HG03139 (cell line): ENCODE measurements around the gene RAB5B.
A peak's percentile ranks its signal among the peaks of the same experiment; 100 is the strongest.
"Not testable (repeated sequence)": the region's sequence is repeated elsewhere in the genome, so short reads cannot be mapped to it uniquely, and the experiment has no call there.

Experiments
- ATAC-seq: cut with Tn5 transposase; IDR thresholded peaks from one replicate; pipeline ENCODE4 v1.9.1; 2021; ENCODE audit not compliant: unreplicated experiment

The RAB5B gene

DNA sequence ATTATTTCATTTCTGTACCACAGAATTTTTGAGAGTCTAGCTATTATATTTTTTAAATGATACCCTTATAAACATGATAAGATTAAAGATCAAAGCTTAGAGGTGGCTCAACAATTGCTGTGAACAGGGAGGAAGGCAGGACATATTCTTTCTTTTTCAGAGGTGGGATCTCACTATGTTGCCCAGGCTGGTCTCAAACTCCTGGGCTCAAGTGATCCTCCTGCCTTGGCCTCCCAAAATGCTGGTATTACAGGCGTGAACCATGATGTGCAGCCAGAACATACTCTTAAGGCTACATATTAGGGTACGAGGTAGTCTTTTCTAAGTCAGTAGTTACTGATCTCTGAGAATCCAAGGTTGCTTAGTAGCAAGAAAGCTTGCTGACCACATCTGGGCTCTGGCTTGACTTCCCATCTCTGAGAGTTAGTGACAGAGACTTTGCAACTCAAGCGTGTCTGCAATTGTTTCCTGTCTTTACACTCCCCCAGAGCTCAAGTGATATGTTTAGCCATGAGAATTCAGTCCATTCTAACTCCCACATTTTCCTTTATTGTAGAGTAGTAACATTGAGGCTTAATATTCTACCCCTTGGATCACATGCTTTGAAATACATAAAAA lies 8.6 kb downstream of the RAB5B start:
- ATAC-seq: peak; percentile 83

DNA sequence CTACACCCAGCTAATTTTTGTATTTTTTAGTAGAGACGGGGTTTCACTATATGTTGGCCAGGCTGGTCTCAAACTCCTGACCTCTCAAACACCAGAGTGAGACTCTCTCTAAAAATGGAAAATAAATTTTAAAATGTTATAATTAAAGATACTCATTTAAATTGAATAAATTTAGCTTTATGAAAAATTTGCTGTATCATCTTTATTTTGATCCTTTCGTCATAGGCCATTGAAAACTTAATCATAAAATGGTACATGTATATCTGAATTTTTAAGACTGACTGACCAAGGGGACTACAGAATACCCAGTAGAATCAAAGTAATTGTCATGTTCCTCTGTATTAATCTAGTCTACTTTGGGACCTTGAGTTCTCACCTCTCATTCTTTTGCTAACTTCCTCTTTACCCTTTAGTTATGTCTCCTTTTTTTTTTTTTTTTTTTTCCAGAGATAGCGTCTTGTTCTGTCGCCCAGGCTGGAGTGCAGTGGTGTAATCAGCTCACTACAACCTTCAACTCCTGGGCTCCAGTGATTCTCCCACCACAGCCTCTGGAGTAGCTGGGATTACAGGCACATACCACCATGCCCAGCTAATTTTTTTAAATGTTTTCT lies 9.5 kb downstream of the RAB5B start:
- ATAC-seq: no peak

DNA sequence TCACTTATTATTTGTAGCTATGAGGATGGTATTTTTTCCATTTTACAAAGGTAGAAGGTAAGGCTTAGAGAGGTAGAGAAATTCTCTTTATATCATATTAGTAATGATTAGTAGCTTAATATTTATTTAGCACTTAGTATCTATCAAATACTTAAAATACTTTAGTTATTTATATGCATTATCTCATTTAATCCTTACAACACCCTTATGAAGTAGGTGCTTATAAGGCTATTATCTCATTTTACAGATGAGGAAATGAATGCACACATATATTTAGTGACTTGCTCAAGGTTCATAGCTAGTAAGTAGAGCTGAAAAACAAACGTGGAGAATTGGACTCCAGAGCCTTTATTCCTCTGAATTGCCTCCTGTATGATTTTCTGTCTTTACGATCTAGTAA lies 11.0 kb downstream of the RAB5B start:
- no peak for ATAC-seq

DNA sequence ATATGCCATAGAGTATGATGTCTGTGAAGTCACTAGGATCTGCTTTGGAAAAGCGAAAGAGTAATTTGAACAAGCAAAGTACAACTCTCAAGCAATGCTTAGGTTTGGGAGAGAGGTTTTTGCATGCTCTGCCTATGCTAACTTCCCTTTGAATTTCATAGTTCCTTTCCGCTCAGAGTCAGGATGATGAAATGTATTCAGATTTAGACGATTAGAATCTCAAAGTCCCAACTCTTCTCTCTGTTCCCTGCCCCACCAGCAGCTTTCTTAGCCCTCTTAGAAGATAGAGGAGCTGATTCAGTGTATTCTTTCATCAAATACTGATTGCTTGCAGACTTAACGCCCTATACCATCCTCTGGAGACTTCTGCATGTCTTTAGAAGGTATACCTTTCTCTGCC lies 11.5 kb downstream of the RAB5B start:
- no peak for ATAC-seq

DNA sequence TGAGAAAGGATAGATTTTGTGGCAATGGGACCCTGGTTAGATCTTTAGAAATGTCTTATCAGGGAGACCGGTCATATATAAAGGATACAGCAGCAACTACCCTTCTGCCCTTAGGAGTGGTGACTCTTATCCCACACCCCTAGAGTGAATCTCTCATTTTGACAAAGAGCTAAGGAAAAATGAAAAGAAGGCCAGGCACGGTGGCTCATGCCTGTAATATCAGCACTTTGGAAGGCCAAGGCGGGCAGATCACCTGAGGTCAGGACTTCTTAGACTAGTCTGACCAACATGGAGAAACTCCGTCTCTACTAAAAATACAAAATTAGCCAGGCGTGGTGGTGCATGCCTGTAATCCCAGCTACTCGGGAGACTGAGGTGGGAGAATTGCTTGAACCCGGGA lies 12.1 kb downstream of the RAB5B start:
- not testable (repeated sequence) for ATAC-seq

DNA sequence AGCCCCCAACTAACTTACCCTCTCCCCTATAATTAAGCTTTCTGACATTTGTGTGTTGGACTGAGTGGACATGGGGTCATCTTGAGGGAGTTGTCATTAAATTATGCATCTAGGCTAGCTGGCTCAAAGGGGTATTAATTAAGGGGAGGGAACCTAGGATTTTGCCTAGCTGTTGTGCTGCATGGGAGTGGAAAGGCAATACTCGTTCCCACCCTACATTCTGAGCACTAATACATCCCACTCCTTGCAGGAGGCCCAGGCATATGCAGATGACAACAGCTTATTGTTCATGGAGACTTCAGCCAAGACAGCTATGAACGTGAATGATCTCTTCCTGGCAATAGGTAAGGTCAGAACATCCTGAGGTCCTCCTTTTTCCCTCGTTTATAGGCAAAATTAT lies 17.2 kb downstream of the RAB5B start:
- ATAC-seq: no peak

DNA sequence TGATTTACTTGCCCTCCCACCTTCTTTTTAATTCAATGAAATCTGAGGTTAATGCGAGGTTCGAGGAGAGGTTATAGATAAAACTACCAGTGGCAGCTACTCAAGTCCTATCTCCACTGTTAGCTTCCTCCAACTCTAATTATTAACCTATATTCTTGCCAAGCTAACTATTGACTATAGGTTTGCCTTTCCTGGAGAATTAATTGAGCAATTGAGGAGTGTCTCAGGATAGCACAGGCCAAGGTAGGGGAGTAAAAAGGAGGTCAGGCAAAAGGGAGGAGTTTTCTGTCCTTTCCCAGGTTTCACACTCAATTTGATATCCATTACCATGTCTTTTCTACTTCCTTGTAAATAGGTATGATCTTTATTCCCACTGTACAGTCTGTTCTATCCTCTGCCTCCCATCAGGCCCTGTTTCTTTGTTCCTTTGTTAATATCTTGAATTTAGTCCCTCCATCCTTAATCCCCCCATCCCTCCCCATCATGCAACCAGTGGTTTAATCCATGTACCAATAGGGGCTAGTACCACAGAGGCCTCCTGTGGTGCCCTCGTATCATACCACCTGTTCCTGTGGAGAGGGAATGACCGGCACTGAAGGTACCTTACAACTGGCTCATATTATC lies 19.5 kb downstream of the RAB5B start:
- no peak for ATAC-seq

DNA sequence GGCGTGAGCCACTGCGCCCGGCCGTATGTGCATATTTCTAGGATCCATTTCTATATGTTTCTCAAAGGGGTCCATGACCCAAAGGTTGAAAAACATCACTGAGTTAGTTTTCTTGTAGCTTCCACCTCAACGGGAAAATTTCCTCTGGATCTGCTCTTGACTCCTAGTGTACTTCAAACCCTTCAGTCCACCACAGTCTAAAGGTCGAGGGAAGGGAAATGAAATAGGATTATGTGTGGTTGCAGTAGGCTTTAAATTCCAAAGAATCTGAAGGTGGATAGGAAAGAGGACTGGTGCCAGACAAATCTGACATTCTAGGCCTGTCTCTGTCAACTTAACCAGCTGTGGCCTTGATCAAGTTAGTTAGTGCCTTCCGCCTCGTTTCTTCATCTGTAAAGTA lies 21.5 kb downstream of the RAB5B start:
- ATAC-seq: no peak

DNA sequence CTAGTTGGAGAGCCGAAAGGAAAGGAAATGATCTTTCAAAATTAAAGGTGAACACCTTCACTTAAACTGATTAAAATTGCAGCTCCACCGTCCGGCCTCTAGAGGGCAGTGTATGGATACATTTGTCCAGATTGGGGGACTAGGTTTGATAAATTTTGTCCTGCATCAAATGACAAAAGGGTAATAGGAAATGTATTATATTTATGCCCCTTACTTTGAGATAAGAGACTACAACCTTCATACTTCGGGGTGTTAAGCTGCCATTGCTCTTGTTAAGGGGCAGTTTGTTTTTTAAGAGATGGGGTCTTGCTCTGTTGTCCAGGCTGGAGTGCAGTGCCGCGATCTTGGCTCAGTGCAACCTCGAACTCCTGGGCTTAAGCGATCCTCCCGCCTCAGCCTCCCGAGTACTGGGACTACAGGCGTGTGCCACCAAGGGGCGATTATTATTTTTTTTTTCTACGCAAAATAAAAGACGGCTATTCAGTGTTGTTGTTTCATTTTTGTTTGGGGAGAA lies 22.4 kb downstream of the RAB5B start:
- ATAC-seq: no peak

DNA sequence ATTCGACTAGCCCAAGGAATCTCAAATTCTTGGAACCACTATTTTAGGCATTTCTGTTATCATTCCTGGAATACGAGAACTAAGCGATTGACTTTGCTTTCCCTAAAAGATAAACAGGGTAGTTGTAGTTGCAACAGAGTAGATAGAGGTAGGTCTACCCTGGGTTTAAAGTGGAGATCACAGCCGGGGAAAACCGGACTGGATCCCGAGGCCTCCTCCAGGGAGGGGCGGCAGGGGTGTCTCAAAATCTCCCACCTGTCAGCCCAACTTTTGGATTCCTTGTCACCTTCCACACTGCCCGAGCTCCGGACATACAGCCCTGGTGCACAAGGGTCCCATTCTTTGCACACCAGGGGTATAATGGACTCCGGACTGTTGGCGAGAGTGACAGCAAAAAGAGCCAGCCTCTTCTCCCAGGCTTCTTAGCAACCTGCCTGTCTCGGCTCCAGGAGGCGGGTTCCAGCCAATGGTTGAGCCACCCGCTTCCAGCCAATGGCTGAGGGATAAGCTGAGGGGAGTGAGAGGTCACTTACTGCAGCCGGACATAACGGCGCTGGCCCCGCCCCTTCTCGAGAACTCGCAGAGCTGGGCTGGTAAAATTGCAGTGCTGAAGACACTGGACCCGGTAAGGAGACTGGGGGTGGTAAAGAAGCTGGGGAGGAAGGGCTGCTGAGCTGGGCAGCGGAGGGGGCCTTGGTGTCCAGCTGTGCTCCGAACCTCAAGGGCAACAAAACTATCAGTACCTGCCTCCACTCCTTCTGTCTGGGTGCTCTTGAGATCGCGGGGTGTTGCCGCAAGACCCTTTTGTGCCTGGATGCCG lies 23.0 kb downstream of the RAB5B start, which contains the start of gene SUOX:
TSS of gene SUOX (plus strand) at position 562 of the 820 bp plus-strand sequence. CDS start 4,946 bp downstream, outside the sequence.
- peak; percentile 95 for ATAC-seq

DNA sequence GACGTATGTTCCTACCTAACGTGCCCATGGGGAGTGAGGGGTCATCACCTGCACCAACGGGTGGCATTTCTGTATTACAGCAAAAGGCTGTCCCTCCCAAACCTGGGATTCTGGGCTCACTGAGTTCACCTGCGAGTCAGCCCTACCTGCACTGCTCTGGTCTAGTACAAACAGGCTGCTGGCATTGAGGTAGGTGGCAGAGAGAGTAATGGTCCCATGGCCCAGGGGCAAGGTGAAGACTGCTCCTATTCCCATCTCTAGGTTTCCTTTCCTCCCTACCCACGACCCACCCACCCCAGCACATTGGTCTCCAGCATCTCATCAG lies 23.6 kb downstream of the RAB5B start:
- ATAC-seq: no peak

DNA sequence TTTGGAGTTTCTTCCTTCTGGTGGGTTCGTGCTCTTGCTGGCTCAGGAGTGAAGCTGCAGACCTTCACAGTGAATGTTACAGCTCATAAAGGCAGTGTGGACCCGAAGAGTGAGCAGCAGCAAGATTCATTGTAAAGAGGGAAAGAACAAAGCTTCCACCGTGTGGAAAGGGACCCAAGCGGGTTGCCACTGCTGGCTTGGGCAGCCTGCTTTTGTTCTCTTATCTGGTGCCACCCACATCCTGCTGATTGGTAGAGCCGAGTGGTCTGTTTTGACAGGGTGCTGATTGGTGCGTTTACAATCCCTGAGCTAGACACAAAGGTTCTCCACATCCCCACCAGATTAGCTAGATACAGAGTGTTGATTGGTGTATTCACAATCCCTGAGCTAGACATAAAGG lies 25.6 kb downstream of the RAB5B start:
- not testable (repeated sequence) for ATAC-seq

DNA sequence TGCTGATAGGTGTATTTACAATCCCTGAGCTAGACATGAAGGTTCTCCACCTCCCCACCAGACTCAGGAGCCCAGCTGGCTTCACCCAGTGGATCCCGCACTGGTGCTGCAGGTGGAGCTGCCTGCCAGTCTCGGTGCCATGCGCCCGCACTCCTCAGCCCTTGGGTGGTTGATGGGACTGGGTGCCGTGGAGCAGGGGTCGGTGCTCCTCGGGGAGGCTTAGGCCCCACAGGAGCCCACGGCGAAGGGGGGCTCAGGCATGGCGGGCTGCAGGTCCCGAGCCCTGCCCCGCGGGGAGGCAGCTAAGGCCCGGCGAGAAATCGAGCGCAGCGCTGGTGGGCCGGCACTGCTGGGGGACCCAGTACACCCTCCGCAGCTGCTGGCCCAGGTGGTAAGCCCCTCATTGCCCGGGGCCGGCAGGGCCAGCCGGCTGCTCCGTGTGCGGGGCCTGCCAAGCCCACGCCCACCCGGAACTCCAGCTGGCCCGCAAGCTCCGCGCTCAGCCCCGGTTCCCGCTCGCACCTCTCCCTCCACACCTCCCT lies 26.2 kb downstream of the RAB5B start:
- ATAC-seq: not testable (repeated sequence)

DNA sequence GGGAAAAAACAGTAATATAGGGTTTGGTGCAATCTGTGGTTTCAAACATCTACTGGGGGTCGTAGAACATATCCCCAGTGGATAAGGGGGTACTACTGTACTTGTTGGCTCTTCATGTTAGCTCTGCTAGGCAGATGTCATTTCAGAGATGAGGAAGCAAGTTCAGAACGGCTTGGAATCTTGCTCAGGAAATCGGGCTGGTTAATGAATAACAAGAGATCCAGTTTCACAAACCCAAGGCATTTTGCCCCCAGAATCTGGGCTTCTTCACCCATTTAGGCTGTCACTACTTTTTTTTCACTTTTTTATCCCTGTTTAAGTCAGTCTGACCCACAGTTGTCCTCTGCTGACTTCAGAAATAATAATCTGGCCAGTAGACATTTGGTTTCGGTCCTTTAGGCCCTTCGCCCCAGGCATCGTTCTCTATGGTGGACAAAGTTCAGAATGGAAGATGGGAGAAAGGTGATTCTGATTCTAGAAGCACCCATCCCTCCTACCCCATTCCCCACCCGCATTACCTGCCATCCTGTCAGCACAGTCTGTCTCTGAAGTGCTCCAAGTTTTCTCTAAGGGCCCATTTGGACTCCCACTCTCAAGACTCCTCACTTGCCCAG lies 27.7 kb downstream of the RAB5B start:
- no peak for ATAC-seq

DNA sequence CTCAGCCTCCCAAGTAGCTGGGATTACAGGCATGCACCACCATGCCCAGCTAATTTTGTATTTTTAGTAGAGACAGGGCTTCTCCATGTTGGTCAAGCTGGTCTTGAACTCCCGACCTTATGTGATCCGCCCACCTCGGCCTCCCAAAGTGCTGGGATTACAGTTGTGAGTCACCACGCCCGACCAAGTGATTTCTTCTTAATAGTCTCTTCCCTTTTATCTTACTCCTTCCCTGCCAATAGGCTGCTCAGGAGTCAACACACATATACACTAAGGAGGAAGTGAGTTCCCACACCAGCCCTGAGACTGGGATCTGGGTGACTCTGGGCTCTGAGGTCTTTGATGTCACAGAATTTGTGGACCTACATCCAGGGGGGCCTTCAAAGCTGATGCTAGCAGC lies 29.5 kb downstream of the RAB5B start:
- ATAC-seq: not testable (repeated sequence)

DNA sequence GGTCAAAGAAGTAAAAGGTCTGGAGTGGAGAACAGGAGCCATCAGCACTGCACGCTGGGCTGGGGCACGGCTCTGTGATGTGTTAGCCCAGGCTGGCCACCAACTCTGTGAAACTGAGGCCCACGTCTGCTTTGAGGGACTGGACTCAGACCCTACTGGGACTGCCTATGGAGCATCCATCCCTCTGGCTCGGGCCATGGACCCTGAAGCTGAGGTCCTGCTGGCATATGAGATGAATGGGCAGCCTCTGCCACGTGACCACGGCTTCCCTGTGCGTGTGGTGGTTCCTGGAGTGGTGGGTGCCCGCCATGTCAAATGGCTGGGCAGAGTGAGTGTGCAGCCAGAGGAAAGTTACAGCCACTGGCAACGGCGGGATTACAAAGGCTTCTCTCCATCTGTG lies 30.3 kb downstream of the RAB5B start:
- ATAC-seq: no peak

DNA sequence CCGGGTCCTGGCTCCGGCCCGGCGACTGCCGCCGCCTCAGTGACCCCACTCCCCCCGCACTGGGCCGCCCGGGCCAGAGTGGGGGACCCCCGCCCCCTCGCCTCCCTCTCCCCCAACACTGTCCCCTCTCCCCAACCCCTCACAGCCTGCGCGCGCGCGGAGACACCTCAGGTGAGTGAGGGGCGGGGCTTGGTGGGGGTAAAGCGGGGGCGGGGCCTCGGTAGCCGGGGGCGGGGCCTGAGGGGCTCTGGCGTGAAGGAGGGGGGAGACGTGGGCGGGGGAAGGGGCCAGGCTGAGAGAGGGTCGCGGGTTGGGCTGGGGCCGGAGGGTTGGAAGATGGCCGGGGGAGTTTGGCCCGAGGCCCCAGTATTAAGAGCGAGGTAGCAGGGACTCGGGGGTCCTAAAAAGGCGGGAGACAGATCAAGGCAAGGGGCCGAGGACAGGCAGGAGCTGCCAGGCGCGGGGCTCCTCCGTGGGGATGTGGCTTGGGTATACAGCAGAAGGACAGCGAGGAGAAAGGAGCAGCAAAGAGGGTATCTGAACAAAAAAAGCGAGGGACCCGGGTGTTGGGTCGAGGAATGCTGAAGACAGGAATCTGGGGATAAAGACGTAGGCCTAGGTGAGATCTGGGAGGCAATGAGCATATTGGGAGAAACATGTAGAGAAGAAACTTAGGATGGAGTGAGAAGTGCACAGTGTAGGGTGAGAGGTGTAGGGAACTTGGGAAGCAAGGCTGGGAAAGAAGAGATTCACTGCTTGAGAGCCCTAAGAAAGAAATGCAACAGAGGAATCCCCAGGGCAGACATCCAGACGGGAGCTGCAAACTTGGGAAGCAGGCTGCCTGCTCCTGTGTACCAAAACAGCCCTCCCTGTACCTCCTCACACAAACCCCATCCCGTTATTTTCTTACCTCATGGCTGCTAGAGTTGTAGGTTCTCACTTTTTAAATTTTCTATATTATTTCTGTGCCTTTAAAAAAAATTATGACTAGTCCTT lies 34.0 kb downstream of the RAB5B start:
- peak; percentile 40 for ATAC-seq

DNA sequence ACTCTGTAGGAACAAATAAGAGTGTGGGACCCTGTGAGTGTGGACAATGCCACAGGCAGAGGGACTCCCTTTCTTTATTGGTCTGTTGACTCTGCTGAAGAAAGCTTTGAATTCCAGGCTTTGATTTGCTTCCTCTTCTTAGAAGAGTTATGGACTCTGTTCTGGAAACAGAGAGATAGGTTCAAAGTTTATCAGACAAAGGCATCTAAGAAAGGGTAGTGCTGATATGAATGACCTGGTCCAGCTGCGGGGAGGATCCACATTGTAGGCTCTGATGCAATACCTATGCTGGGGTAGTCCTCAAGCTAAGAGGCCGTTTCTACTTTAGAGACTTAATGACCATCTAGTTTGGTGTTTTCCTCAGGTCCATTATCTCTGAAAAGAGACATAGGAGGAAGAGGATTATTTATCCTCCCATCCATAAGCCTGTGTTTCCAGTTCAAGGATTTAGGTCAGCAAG lies 36.3 kb downstream of the RAB5B start:
- ATAC-seq: no peak

DNA sequence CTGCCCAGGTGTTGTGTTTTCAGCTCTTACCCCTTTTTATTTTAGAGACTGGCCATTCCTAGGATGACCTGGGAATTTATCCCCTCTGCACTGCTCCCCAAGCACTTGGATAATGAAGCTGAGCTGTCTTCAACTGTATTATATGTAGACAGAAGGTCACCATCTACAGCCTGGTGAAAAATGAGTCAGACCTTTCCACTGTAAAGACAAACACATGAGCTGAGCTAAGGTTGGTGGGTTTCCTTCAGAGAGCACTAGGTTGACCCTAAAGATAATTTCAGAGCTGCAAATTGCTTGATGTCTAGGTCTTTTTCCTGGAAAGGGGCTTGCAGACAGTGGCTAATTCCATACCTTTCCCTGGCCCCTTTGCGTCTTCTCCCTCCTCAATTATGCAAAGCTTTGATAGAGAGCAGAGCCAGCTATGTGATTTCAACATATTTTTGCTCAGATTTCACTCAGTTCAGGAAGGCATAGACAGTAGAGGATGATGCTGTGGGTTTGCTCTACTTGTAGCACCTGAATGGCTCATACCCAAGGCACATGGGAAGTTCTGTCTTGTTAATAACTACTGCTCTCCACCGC lies 37.7 kb downstream of the RAB5B start:
- ATAC-seq: no peak
